ENCODE measurements around the gene WDR87. TPM values are rescaled to one million over a fixed set of nuclear protein-coding genes. Genes with fewer than 3 reads are reported as not detected.

The WDR87 gene
- polyA plus RNA-seq, 1 experiment = not detected

GRCh38 chr19:37920591-37921450, 14.4 kb upstream of the WDR87 start:
- CTCF ChIA-PET = interaction anchor here (0.5 to 0.6 kb wide), 2 partner anchors 19 to 213 kb away, joined by 3 to 8 read pairs; no protein-coding TSS in a partner anchor
- H3K27me3 ChIP-seq (ENCODE audit: control insufficient read depth, insufficient read depth, low read length) = no peaks in the 10 kb centered on the region
- TF ChIP-seq, protein P1, sequence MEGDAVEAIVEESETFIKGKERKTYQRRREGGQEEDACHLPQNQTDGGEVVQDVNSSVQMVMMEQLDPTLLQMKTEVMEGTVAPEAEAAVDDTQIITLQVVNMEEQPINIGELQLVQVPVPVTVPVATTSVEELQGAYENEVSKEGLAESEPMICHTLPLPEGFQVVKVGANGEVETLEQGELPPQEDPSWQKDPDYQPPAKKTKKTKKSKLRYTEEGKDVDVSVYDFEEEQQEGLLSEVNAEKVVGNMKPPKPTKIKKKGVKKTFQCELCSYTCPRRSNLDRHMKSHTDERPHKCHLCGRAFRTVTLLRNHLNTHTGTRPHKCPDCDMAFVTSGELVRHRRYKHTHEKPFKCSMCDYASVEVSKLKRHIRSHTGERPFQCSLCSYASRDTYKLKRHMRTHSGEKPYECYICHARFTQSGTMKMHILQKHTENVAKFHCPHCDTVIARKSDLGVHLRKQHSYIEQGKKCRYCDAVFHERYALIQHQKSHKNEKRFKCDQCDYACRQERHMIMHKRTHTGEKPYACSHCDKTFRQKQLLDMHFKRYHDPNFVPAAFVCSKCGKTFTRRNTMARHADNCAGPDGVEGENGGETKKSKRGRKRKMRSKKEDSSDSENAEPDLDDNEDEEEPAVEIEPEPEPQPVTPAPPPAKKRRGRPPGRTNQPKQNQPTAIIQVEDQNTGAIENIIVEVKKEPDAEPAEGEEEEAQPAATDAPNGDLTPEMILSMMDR (IDR thresholded peaks at IDR 0.05; ENCODE audit: low read depth, low read length) = no peak
- H3K4me3 ChIP-seq (ENCODE audit: low read depth, low read length) = no peak overlapping the region
- POLR2A ChIA-PET = interaction anchor here (0.7 kb wide), 1 partner anchor 18 kb away, joined by 4 read pairs; no protein-coding TSS in a partner anchor
- DNase-seq (ENCODE audit: low read depth, low spot score) = no peak
- no peaks in the 10 kb centered on the region for H3K9me3 ChIP-seq (ENCODE audit: control insufficient read depth, insufficient read depth, low read length)
- no peak overlapping the region for H3K27ac ChIP-seq (ENCODE audit: low read depth, low read length)

GRCh38 chr19:37914908-37915307, 8.5 kb upstream of the WDR87 start:
- TF ChIP-seq, protein P1 (IDR thresholded peaks at IDR 0.05; ENCODE audit: low read depth, low read length) = no peak
- no peaks in the 10 kb centered on the region for H3K27me3 ChIP-seq (ENCODE audit: control insufficient read depth, insufficient read depth, low read length)
- CTCF ChIA-PET = no interaction called here
- H3K9me3 ChIP-seq (ENCODE audit: control insufficient read depth, insufficient read depth, low read length) = no peaks in the 10 kb centered on the region
- DNase-seq (ENCODE audit: low read depth, low spot score) = no peak
- H3K4me3 ChIP-seq (ENCODE audit: low read depth, low read length) = no peak overlapping the region
- POLR2A ChIA-PET = no interaction called here
- H3K27ac ChIP-seq (ENCODE audit: low read depth, low read length) = no peak overlapping the region

- CTCF ChIA-PET = interaction anchor here (0.5 to 1.3 kb wide), 2 partner anchors 8 to 289 kb away, joined by 3 to 4 read pairs; no protein-coding TSS in a partner anchor
- POLR2A ChIA-PET = no interaction called here
- Histone ChIP-seq H3K27me3 (ENCODE audit: control insufficient read depth, insufficient read depth, low read length) (no peaks in the 10 kb centered on the region), H3K4me3 (ENCODE audit: low read depth, low read length) (no peak overlapping the region; the same call in 1 of the 2 replicates), H3K9me3 (ENCODE audit: control insufficient read depth, insufficient read depth, low read length) (no peaks in the 10 kb centered on the region; the same call in 1 of the 2 replicates), H3K27ac (ENCODE audit: low read depth, low read length) (no peak overlapping the region)
- TF ChIP-seq, protein P1 (IDR thresholded peaks at IDR 0.05; ENCODE audit: low read depth, low read length) = no peak
- no peak for DNase-seq (ENCODE audit: low read depth, low spot score)
These were observed 3.3 kb upstream of the WDR87 start for GRCh38 chr19:37909661-37910199.

DNA sequence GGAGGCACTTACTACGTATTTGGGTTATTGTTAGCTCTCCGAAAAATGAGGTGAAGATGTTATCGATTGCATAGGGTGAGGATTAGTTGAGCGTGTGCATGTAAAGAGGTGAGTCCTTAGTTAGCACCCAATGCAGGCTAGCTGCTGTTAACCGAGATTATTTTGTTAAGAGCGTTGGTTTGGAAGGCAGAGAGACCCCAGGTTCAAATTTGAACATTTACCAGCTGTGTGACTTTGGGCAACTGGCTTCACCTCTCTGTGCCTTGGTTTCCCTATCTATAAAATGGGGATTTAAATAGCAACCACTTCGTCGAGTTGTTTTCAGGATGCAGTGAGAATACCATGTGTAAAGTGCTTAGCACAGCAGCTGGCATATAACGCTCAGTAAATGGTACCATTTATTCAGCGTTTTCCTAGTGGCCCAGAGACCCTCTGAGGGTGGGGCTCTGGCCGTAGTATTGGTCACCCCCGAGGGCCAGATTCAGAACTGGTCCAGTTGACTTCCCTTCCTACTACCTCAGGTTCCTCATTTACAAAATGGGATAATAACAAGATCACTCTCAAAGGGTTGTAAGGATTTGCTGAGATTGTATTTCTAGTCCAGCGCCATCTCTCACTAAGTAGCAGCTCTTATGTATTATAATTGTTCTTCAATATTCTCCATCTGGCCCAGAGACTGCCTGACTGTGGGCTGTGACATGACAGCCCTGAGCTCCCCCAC, 1.5 kb upstream of the WDR87 start:
- TF ChIP-seq, protein P1 (IDR thresholded peaks at IDR 0.05; ENCODE audit: low read depth, low read length) = no peak
- Histone ChIP-seq H3K4me3 (ENCODE audit: low read depth, low read length) (peak overlapping the region; percentile 96), H3K27me3 (ENCODE audit: control insufficient read depth, insufficient read depth, low read length) (no peaks in the 10 kb centered on the region), H3K27ac (ENCODE audit: low read depth, low read length) (no peak overlapping the region), H3K9me3 (ENCODE audit: control insufficient read depth, insufficient read depth, low read length) (no peaks in the 10 kb centered on the region; the same call in 1 of the 2 replicates)
- no peak for DNase-seq (ENCODE audit: low read depth, low spot score)
- POLR2A ChIA-PET = interaction anchor here (0.5 to 2.1 kb wide), 7 partner anchors 24 to 172 kb away, joined by 3 to 20 read pairs (median 4); no protein-coding TSS in a partner anchor
- CTCF ChIA-PET = interaction anchor here (0.6 to 1.3 kb wide), 5 partner anchors 9 to 234 kb away, joined by 3 to 4 read pairs (median 4); no protein-coding TSS in a partner anchor
